A673 (cell line): ENCODE results near the gene HEYL. TPM values are rescaled to one million over a fixed set of nuclear protein-coding genes. Genes with fewer than 3 reads are reported as not detected.

ENCODE experiments used
- BruUV-seq: library from RNA; stranded (reverse); fragments of 400-500 nt; replicated peaks from 2 replicates; lab custom pipeline; 2021; lab: Mats Ljungman, UMichigan
- CTCF ChIA-PET: fragments of 300-600 bp; sonication (Branson Sonifier 250); formaldehyde crosslinking; loops from one replicate; lab custom pipeline; 2022; ENCODE audit warnings: antibody characterized with exemption; lab: Charles Lee
- POLR2A ChIA-PET: fragments of 300-600 bp; sonication (Branson Sonifier 250); formaldehyde crosslinking; loops from one replicate; lab custom pipeline; 2022; ENCODE audit warnings: antibody characterized with exemption; ENCODE audit not compliant: low non-redundant PET; lab: Charles Lee
- DNase-seq: peaks from one replicate; pipeline ENCODE4 v3.0.0-alpha.2; 2015; ENCODE audit warnings: low spot score
- H3K27ac ChIP-seq: fragments of 200-600 bp; sonication (generic); 2 replicates; pipeline ENCODE4 v1.5.1; 2016; ENCODE audit warnings: mixed run types, low read depth, mild to moderate bottlenecking, mixed read lengths, antibody characterized with exemption, low read length; ENCODE audit not compliant: poor library complexity, severe bottlenecking
- H3K27me3 ChIP-seq: fragments of 200-600 bp; sonication (generic); replicated peaks from 2 replicates; pipeline ENCODE4 v1.6.1; 2017; ENCODE audit warnings: mixed run types, low read depth, mild to moderate bottlenecking, mixed read lengths, antibody characterized with exemption, low read length; ENCODE audit not compliant: insufficient read depth, poor library complexity
- H3K36me3 ChIP-seq: fragments of 200-600 bp; sonication (generic); 2 replicates; pipeline ENCODE4 v1.6.1; 2016; ENCODE audit warnings: mixed run types, mild to moderate bottlenecking, mixed read lengths, antibody characterized with exemption, low read length; ENCODE audit not compliant: insufficient read depth, poor library complexity, severe bottlenecking
- H3K4me1 ChIP-seq: fragments of 200-600 bp; sonication (generic); 2 replicates; pipeline ENCODE4 v1.6.1; 2017; ENCODE audit warnings: mixed run types, mild to moderate bottlenecking, mixed read lengths, antibody characterized with exemption, low read length; ENCODE audit not compliant: insufficient read depth, poor library complexity, severe bottlenecking
- H3K4me3 ChIP-seq: fragments of 200-600 bp; sonication (generic); 2 replicates; pipeline ENCODE4 v1.5.1; 2016; ENCODE audit warnings: low read depth, mixed run types, mild to moderate bottlenecking, mixed read lengths, low read length; ENCODE audit not compliant: poor library complexity, severe bottlenecking
- H3K9me3 ChIP-seq: fragments of 200-600 bp; sonication (generic); 2 replicates; pipeline ENCODE4 v1.6.1; 2016; ENCODE audit warnings: mixed run types, low read depth, mild to moderate bottlenecking, mixed read lengths, antibody characterized with exemption, low read length; ENCODE audit not compliant: poor library complexity, severe bottlenecking
- EZH2 ChIP-seq: fragments of 200-600 bp; sonication (generic); IDR thresholded peaks from 2 replicates; pipeline ENCODE4 v1.6.1; 2017; ENCODE audit warnings: borderline replicate concordance, low read depth, mild to moderate bottlenecking, mixed read lengths, antibody characterized with exemption, low read length; ENCODE audit not compliant: poor library complexity, severe bottlenecking
- intact Hi-C: fragments of 100-400 bp; cut with micrococcal nuclease; formaldehyde crosslinking; loops from one replicate; pipeline ENCODE4 v1.10.0; 2022; ENCODE audit not compliant: unreplicated experiment
- total RNA-seq: library from RNA; stranded (reverse); gene quantifications from 2 replicates; pipeline ENCODE4 v1.2.3, GENCODE V29; 2021
- TF ChIP-seq, protein P1 (sequence below): fragments of 300-800, 200-600 bp; sonication (generic); conservative IDR thresholded peaks from 2 replicates; pipeline ENCODE4 v1.5.1; 2017; ENCODE audit warnings: low read depth, mild to moderate bottlenecking, antibody characterized with exemption, low read length, moderate library complexity, mixed read lengths

Gene HEYL
- total RNA-seq, 1 experiment from 2014 or later: 0.77 TPM

DNA sequence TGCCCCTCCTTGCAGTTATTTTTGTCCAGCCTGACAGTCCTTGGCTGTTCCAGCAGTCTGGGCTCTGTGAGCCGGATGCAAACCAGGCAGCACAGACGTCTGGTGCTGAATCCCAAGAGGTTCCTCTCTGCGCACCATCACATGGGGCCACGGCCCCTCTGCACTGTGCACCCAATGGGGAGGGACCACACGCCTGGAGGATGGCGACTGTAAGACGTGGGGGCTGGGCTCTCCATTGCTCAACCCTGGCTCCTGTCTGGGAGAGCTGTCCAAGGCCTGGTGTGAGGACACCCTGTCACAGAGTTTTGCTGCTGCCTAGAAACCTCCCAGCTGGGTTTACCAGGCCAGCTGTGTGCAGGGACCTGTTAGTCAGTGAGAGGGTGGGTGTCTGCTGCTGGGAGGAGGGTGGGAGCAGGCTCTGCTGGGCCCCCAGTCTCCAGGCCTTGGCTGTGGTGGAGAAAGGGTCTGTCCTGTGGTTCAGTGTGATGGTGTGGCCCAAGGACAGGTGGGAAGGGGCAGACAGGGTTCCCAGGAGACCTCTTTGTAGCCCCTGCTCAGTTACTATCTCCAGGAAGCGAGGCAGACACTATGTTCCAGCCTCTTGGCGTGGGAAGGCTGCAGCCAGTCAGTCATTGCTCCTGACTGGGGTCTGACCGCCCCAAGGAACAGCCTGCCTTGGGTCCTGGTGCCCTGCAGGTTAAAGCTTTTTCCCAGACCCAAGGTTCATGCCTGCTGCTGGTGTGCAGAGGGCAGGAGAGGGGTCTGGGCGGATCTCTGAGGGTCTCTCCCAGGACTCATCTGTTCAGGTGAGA is 13.8 kb downstream of the HEYL start:
- no peak overlapping the region for H3K4me3 ChIP-seq
- H3K36me3 ChIP-seq: no peaks in the 10 kb centered on the region
- no peak for DNase-seq
- TF ChIP-seq, protein P1, sequence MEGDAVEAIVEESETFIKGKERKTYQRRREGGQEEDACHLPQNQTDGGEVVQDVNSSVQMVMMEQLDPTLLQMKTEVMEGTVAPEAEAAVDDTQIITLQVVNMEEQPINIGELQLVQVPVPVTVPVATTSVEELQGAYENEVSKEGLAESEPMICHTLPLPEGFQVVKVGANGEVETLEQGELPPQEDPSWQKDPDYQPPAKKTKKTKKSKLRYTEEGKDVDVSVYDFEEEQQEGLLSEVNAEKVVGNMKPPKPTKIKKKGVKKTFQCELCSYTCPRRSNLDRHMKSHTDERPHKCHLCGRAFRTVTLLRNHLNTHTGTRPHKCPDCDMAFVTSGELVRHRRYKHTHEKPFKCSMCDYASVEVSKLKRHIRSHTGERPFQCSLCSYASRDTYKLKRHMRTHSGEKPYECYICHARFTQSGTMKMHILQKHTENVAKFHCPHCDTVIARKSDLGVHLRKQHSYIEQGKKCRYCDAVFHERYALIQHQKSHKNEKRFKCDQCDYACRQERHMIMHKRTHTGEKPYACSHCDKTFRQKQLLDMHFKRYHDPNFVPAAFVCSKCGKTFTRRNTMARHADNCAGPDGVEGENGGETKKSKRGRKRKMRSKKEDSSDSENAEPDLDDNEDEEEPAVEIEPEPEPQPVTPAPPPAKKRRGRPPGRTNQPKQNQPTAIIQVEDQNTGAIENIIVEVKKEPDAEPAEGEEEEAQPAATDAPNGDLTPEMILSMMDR: no peak
- no peak for TF ChIP-seq EZH2
- H3K9me3 ChIP-seq: no peaks in the 10 kb centered on the region
- H3K27me3 ChIP-seq: no peaks in the 10 kb centered on the region
- no peak overlapping the region for H3K27ac ChIP-seq
- no peaks in the 10 kb centered on the region for H3K4me1 ChIP-seq
- POLR2A ChIA-PET: no interaction called here
- BruUV-seq: no TSS peak
- CTCF ChIA-PET: no interaction called here
- intact Hi-C loops: no loop called here

DNA sequence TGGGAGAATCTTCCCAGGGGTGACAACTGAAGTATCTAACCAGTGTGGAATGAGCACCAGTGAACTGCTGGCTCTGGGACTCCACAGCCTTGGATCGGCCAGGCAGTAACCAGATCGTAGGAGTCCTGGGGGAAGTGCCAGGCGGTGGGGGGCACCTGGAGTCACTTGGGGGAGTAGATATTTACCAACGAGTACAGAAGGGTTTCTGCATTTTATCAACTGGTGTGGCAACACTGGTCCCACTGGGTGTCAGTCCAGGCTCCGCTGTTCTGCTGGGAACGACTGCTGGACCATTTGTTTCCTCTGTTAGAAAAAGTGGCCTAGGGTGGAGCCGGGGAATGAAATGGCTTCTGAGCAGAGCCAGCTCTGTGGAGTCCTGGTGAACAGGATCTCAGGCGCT is 14.4 kb downstream of the HEYL start:
- Histone ChIP-seq H3K9me3 (no peaks in the 10 kb centered on the region), H3K27me3 (no peaks in the 10 kb centered on the region), H3K4me1 (no peaks in the 10 kb centered on the region), H3K27ac (no peak overlapping the region), H3K4me3 (no peak overlapping the region), H3K36me3 (no peaks in the 10 kb centered on the region)
- no peak for DNase-seq
- intact Hi-C loops: no loop called here
- no peak for TF ChIP-seq EZH2
- TF ChIP-seq, protein P1: no peak
- ChIA-PET POLR2A (no interaction called here), CTCF (no interaction called here)
- no TSS peak for BruUV-seq

DNA sequence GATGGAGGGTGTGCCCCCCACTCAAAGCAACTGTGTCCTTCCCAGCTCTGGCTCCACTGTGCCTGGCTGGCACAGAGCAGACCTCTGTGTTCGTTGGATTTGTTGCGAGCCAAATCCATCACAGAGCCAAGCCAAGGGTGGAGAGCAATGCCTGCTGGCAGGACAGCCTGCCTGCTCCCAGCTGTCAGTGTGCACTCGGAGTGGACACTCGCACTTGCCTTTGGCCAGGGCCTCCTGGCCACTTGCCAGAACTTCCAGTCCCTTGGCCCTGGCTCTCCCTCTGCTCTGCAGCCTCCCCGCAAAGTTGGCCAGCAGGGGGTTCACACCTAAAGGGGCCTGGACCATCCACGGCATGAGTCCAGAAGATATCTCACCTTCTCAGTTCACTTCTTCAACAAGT is 16.4 kb downstream of the HEYL start:
- TF ChIP-seq, protein P1: no peak
- no peak for TF ChIP-seq EZH2
- Histone ChIP-seq H3K36me3 (no peaks in the 10 kb centered on the region), H3K27me3 (no peaks in the 10 kb centered on the region), H3K4me1 (no peaks in the 10 kb centered on the region), H3K9me3 (no peaks in the 10 kb centered on the region), H3K4me3 (no peak overlapping the region), H3K27ac (no peak overlapping the region)
- intact Hi-C loops: no loop called here
- BruUV-seq: no TSS peak
- ChIA-PET CTCF (no interaction called here), POLR2A (no interaction called here)
- DNase-seq: no peak
